DOHH2 (cell line): ENCODE results near the gene GPX3.

Experiments used
- H3F3A ChIP-seq: fragments of 200-600 bp; sonication (generic), shearing (Covaris generic); 2 replicates; pipeline ENCODE4 v1.6.0; 2016; ENCODE audit warnings: antibody characterized with exemption, mild to moderate bottlenecking; ENCODE audit not compliant: control insufficient read depth, insufficient read depth
- H3K27ac ChIP-seq: fragments of 200-600 bp; sonication (generic); 2 replicates; pipeline ENCODE4 v1.5.1; 2014; ENCODE audit warnings: low read depth, mild to moderate bottlenecking, low read length, moderate library complexity
- H3K27me3 ChIP-seq: fragments of 200-600 bp; sonication (generic); 2 replicates; pipeline ENCODE4 v1.6.1; 2014; ENCODE audit warnings: mild to moderate bottlenecking, low read length, mixed read lengths; ENCODE audit not compliant: control insufficient read depth
- H3K36me3 ChIP-seq: fragments of 200-600 bp; sonication (generic); 2 replicates; pipeline ENCODE4 v1.6.1; 2014; ENCODE audit warnings: mild to moderate bottlenecking, low read length, moderate library complexity, mixed read lengths; ENCODE audit not compliant: control insufficient read depth
- H3K4me1 ChIP-seq: fragments of 200-600 bp; sonication (generic); 2 replicates; pipeline ENCODE4 v1.6.1; 2014; ENCODE audit warnings: mild to moderate bottlenecking, low read length, mixed read lengths; ENCODE audit not compliant: control insufficient read depth
- H3K4me2 ChIP-seq: fragments of 200-600 bp; sonication (generic); 2 replicates; pipeline ENCODE4 v1.6.0; 2014; ENCODE audit warnings: mild to moderate bottlenecking, low read length, moderate library complexity
- H3K4me3 ChIP-seq: fragments of 200-600 bp; sonication (generic); 2 replicates; pipeline ENCODE4 v1.5.1; 2014; ENCODE audit warnings: mild to moderate bottlenecking, low read length, mixed read lengths
- H3K79me2 ChIP-seq: fragments of 200-600 bp; sonication (generic); 2 replicates; pipeline ENCODE4 v1.6.1; 2014; ENCODE audit warnings: mild to moderate bottlenecking, low read length, mixed read lengths; ENCODE audit not compliant: control insufficient read depth
- H3K9me2 ChIP-seq: fragments of 200-600 bp; sonication (generic); replicated peaks from 2 replicates; pipeline ENCODE4 v1.6.1; 2014; ENCODE audit warnings: mild to moderate bottlenecking, low read length, mixed read lengths; ENCODE audit not compliant: control insufficient read depth
- H3K9me3 ChIP-seq: fragments of 200-600 bp; sonication (generic); 2 replicates; pipeline ENCODE4 v1.6.1; 2014; ENCODE audit warnings: antibody characterized with exemption, low read length, mixed read lengths; ENCODE audit not compliant: control insufficient read depth, insufficient read depth
- H4K20me1 ChIP-seq: fragments of 200-600 bp; sonication (generic); 2 replicates; pipeline ENCODE4 v1.6.0; 2014; ENCODE audit warnings: low read depth, mild to moderate bottlenecking, antibody characterized with exemption, low read length, moderate library complexity; ENCODE audit not compliant: control insufficient read depth, insufficient read depth
- CTCF ChIP-seq: fragments of 200-600 bp; sonication (generic); IDR thresholded peaks from one replicate; pipeline ENCODE4 v1.5.1; 2014; ENCODE audit warnings: antibody characterized with exemption, mild to moderate bottlenecking, low read depth, low read length; ENCODE audit not compliant: poor library complexity, severe bottlenecking
- EZH2phosphoT487 ChIP-seq: fragments of 200-600 bp; sonication (generic); IDR thresholded peaks from 2 replicates; pipeline ENCODE4 v1.6.1; 2017; ENCODE audit warnings: borderline replicate concordance, mild to moderate bottlenecking, antibody characterized with exemption, low read length, moderate library complexity, mixed read lengths

GPX3 gene

GRCh38 chr5:151068433-151069197, 48.2 kb downstream of the GPX3 start:
- Histone ChIP-seq H3K4me1 (peaks cover 41% of the 10 kb centered on the region), H3K27ac (no peak overlapping the region), H3K9me3 (no peaks in the 10 kb centered on the region), H3K79me2 (peaks cover 100% of the 10 kb centered on the region), H3K27me3 (no peaks in the 10 kb centered on the region), H3K9me2 (no peaks in the 10 kb centered on the region), H4K20me1 (peaks cover 28% of the 10 kb centered on the region), H3K36me3 (peaks cover 52% of the 10 kb centered on the region), H3F3A (no peaks in the 10 kb centered on the region), H3K4me2 (0 out of 2 replicates have a peak overlapping the region, but pooled peaks have one; percentile 7), H3K4me3 (no peak overlapping the region)
- TF ChIP-seq CTCF (no peak), EZH2phosphoT487 (no peak)

DNA sequence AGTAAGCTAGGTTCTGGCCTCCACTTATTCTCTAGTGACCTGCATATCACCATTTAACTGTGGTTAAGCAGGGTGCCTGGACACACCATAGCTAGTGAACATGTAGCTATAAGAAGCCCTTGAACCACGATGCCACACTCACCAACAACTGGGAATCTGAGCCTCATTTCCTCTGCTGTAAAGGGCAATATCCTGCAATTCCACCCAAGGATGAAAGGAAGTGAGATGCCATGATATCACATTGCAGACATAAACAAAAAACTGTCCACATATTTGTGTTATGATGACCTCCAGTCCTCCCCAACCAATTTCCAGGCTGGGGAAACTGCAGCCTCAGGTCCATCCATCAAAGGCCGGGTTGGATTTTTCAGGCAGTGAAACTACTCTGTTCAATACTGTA, 50.1 kb downstream of the GPX3 start:
- no peak for TF ChIP-seq CTCF
- no peak for TF ChIP-seq EZH2phosphoT487
- peaks cover 51% of the 10 kb centered on the region for H3K36me3 ChIP-seq
- no peaks in the 10 kb centered on the region for H3K27me3 ChIP-seq
- H3K27ac ChIP-seq = no peak overlapping the region
- H3K79me2 ChIP-seq = peaks cover 100% of the 10 kb centered on the region
- H3K9me3 ChIP-seq = no peaks in the 10 kb centered on the region
- peaks cover 28% of the 10 kb centered on the region for H4K20me1 ChIP-seq
- no peaks in the 10 kb centered on the region for H3F3A ChIP-seq
- no peak overlapping the region for H3K4me3 ChIP-seq
- no peaks in the 10 kb centered on the region for H3K9me2 ChIP-seq
- H3K4me2 ChIP-seq = no peak overlapping the region
- H3K4me1 ChIP-seq = peaks cover 35% of the 10 kb centered on the region

DNA sequence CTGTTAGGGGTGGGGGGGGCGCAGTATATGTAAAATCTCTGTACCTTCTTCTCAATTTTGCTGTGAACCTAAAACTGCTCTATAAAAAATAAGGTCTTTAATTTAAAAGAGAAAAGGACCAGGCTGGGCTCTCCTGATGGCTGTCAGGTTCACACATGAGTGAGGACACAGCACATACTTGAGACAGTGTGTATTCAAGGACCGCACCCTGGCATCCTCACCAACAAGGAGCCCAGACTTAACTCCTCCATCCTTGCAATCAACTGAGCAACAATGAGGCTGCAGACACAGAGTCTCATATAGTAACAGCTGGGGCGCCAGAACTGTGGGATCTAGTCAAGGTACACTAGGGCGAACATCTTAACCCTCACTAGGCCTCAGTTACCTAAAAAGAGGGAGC, 50.6 kb downstream of the GPX3 start:
- Histone ChIP-seq H3K36me3 (peaks cover 55% of the 10 kb centered on the region), H3K27me3 (no peaks in the 10 kb centered on the region), H3K9me3 (no peaks in the 10 kb centered on the region), H3K4me3 (no peak overlapping the region), H3F3A (no peaks in the 10 kb centered on the region), H4K20me1 (peaks cover 28% of the 10 kb centered on the region), H3K9me2 (no peaks in the 10 kb centered on the region), H3K4me1 (peaks cover 31% of the 10 kb centered on the region), H3K27ac (no peak overlapping the region), H3K79me2 (peaks cover 100% of the 10 kb centered on the region), H3K4me2 (no peak overlapping the region)
- TF ChIP-seq CTCF (no peak), EZH2phosphoT487 (no peak)
